Uterus (tissue), 2 donors: ENCODE measurements around the gene MED4.

ENCODE experiments used
- POLR2A ChIP-seq, 2 donors: fragments of 450-650 bp; IDR thresholded peaks; one replicate each; pipeline ENCODE4 v1.6.1; 2016; ENCODE audit warnings: antibody characterized with exemption in 2 of 2, mild to moderate bottlenecking in 1 of 2, moderate library complexity in 1 of 2
- TF ChIP-seq, protein P1 (sequence below), 4 experiments: fragments of 200-600 bp in 2 of 4; fragments of 450-650 bp in 2 of 4; sonication (generic) in 2 of 4; IDR thresholded peaks; one replicate each; pipeline ENCODE4 v1.5.1; 2016 to 2019; ENCODE audit warnings: antibody characterized with exemption in 4 of 4, mild to moderate bottlenecking in 2 of 4, moderate library complexity in 1 of 4

DNA sequence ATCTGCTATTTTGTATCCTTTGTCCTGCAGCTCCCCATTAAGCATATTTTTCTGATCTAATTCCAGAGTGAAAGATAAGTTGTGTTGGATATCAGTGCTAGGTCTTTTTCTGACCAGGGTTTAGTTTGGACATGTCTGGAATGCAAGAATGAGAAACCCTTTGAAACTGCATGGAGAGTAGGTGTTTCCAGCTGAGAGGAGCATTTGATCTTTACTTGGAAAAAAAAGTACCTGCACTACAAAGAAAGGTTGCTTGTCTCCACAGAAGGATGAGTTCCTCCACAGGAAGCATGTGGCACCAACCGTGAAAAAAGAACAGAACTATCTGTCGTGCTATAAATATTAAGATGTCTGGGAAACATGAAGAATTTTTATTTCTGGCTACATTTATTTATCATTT lies 36.6 kb upstream of the MED4 start:
- no peak for TF ChIP-seq POLR2A (IDR thresholded peaks at IDR 0.05)
- TF ChIP-seq, protein P1, sequence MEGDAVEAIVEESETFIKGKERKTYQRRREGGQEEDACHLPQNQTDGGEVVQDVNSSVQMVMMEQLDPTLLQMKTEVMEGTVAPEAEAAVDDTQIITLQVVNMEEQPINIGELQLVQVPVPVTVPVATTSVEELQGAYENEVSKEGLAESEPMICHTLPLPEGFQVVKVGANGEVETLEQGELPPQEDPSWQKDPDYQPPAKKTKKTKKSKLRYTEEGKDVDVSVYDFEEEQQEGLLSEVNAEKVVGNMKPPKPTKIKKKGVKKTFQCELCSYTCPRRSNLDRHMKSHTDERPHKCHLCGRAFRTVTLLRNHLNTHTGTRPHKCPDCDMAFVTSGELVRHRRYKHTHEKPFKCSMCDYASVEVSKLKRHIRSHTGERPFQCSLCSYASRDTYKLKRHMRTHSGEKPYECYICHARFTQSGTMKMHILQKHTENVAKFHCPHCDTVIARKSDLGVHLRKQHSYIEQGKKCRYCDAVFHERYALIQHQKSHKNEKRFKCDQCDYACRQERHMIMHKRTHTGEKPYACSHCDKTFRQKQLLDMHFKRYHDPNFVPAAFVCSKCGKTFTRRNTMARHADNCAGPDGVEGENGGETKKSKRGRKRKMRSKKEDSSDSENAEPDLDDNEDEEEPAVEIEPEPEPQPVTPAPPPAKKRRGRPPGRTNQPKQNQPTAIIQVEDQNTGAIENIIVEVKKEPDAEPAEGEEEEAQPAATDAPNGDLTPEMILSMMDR (IDR thresholded peaks at IDR 0.05), result no peak
